ENCODE results near the gene CACNA1G. TPM values are rescaled to one million over a fixed set of nuclear protein-coding genes. Genes with fewer than 3 reads are reported as not detected.

CACNA1G gene
- total and polyA plus RNA-seq, 4 donors, result under 0.01 to 0.14 (median 0.01) TPM; not detected in 1

GRCh38 chr17:50524838-50525237 lies 35.7 kb upstream of the CACNA1G start:
- TF ChIP-seq RXRA (IDR thresholded peaks at IDR 0.05) (no peak), NR2F2 (IDR thresholded peaks at IDR 0.05) (no peak), MAX (IDR thresholded peaks at IDR 0.05) (no peak), TAF1 (conservative IDR thresholded peaks at IDR 0.05) (no peak), SP1 (IDR thresholded peaks at IDR 0.05) (no peak), EGR1 (IDR thresholded peaks at IDR 0.05; ENCODE audit: low read depth in 2 of 2) (no peak), YY1 (IDR thresholded peaks at IDR 0.05) (no peak), HNF4A (conservative IDR thresholded peaks at IDR 0.05) (no peak), GABPA (IDR thresholded peaks at IDR 0.05 in 1 of 2, conservative IDR thresholded peaks at IDR 0.05 in 1 of 2) (no peak)
- no peak overlapping the region for H3K9ac ChIP-seq (ENCODE audit: low read depth in 1 of 2, low read length in 2 of 2)
- H3K9me3 ChIP-seq (ENCODE audit: control insufficient read depth in 4 of 4, low read length in 3 of 4), result no peaks in the 10 kb centered on the region
- H3K4me1 ChIP-seq (ENCODE audit: control insufficient read depth in 4 of 4, insufficient read depth in 4 of 4, low read length in 3 of 4), result no peaks in the 10 kb centered on the region
- no peaks in the 10 kb centered on the region for H3K27me3 ChIP-seq (ENCODE audit: control insufficient read depth in 4 of 4, insufficient read depth in 4 of 4, low read length in 3 of 4)
- no peak overlapping the region for H3K27ac ChIP-seq (ENCODE audit: low read depth in 1 of 2, low read length in 2 of 2)
- DNase-seq (ENCODE audit: low spot score), result no peak
- no peaks in the 10 kb centered on the region for H3K36me3 ChIP-seq (ENCODE audit: control insufficient read depth in 4 of 4, insufficient read depth in 3 of 4, low read depth in 1 of 4, low read length in 3 of 4)
- H3K4me3 ChIP-seq (ENCODE audit: low read depth in 1 of 3, low read length in 3 of 3), result no peak overlapping the region
- WGBS, result 95% methylated on average over 18 of the region's 18 CpGs

DNA sequence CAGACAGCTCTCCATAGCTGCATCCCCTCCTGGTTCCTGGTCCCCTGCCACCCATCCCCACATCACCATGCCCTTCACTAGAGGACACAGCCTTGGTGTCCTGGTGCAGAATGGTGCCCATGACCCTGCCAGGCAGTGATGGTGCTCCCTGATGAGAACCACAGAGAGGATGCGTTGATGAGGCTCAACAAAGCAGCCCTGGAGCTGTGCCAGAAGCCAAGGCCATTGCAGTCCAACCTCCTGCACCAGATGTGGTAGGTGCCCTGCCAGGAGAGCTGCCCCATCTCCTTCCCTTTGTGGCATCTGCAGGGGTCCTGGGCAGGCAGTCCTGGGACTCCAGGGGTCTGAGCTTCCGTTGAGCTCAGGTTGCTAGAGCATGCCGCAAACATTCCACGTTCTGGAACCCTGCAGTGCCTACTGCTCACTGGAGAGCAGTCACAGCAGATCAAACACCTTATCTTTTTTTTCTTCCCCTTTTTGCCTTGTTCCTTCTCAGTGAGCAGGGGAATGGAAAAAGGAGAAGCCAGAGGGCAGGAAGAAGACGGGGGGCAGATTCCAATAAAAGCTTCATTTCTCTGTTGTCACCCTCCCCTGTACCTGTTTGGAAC lies 33.3 kb upstream of the CACNA1G start:
- Histone ChIP-seq H3K27ac (ENCODE audit: low read depth in 1 of 2, low read length in 2 of 2) (no peak overlapping the region), H3K9ac (ENCODE audit: low read depth in 1 of 2, low read length in 2 of 2) (no peak overlapping the region), H3K36me3 (ENCODE audit: control insufficient read depth in 4 of 4, insufficient read depth in 3 of 4, low read depth in 1 of 4, low read length in 3 of 4) (no peaks in the 10 kb centered on the region), H3K4me1 (ENCODE audit: control insufficient read depth in 4 of 4, insufficient read depth in 4 of 4, low read length in 3 of 4) (no peaks in the 10 kb centered on the region), H3K4me3 (ENCODE audit: low read depth in 1 of 3, low read length in 3 of 3) (no peak overlapping the region), H3K9me3 (ENCODE audit: control insufficient read depth in 4 of 4, low read length in 3 of 4) (no peaks in the 10 kb centered on the region), H3K27me3 (ENCODE audit: control insufficient read depth in 4 of 4, insufficient read depth in 4 of 4, low read length in 3 of 4) (peaks cover 0 to 12% (median 4%) of the 10 kb centered on the region in 4 donors)
- WGBS, result 70% methylated on average over 5 of the region's 5 CpGs
- TF ChIP-seq RXRA (IDR thresholded peaks at IDR 0.05) (no peak), RAD21 (IDR thresholded peaks at IDR 0.05) (no peak), HNF4A (conservative IDR thresholded peaks at IDR 0.05) (no peak), CTCF (IDR thresholded peaks at IDR 0.05; ENCODE audit: low read depth, low read length, missing input control) (no peak), YY1 (IDR thresholded peaks at IDR 0.05) (no peak), EGR1 (IDR thresholded peaks at IDR 0.05; ENCODE audit: low read depth in 2 of 2) (no peak), GABPA (IDR thresholded peaks at IDR 0.05 in 1 of 2, conservative IDR thresholded peaks at IDR 0.05 in 1 of 2) (no peak), MAX (IDR thresholded peaks at IDR 0.05) (no peak), NR2F2 (IDR thresholded peaks at IDR 0.05) (no peak), FOXA2 (IDR thresholded peaks at IDR 0.05) (no peak), TAF1 (conservative IDR thresholded peaks at IDR 0.05) (no peak), HNF4G (IDR thresholded peaks at IDR 0.05) (no peak), FOXA1 (IDR thresholded peaks at IDR 0.05) (no peak), JUND (IDR thresholded peaks at IDR 0.05) (no peak), SP1 (IDR thresholded peaks at IDR 0.05) (no peak)
- TF ChIP-seq, protein P1, sequence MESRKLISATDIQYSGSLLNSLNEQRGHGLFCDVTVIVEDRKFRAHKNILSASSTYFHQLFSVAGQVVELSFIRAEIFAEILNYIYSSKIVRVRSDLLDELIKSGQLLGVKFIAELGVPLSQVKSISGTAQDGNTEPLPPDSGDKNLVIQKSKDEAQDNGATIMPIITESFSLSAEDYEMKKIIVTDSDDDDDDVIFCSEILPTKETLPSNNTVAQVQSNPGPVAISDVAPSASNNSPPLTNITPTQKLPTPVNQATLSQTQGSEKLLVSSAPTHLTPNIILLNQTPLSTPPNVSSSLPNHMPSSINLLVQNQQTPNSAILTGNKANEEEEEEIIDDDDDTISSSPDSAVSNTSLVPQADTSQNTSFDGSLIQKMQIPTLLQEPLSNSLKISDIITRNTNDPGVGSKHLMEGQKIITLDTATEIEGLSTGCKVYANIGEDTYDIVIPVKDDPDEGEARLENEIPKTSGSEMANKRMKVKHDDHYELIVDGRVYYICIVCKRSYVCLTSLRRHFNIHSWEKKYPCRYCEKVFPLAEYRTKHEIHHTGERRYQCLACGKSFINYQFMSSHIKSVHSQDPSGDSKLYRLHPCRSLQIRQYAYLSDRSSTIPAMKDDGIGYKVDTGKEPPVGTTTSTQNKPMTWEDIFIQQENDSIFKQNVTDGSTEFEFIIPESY (IDR thresholded peaks at IDR 0.05), result no peak
- TF ChIP-seq, protein P2, sequence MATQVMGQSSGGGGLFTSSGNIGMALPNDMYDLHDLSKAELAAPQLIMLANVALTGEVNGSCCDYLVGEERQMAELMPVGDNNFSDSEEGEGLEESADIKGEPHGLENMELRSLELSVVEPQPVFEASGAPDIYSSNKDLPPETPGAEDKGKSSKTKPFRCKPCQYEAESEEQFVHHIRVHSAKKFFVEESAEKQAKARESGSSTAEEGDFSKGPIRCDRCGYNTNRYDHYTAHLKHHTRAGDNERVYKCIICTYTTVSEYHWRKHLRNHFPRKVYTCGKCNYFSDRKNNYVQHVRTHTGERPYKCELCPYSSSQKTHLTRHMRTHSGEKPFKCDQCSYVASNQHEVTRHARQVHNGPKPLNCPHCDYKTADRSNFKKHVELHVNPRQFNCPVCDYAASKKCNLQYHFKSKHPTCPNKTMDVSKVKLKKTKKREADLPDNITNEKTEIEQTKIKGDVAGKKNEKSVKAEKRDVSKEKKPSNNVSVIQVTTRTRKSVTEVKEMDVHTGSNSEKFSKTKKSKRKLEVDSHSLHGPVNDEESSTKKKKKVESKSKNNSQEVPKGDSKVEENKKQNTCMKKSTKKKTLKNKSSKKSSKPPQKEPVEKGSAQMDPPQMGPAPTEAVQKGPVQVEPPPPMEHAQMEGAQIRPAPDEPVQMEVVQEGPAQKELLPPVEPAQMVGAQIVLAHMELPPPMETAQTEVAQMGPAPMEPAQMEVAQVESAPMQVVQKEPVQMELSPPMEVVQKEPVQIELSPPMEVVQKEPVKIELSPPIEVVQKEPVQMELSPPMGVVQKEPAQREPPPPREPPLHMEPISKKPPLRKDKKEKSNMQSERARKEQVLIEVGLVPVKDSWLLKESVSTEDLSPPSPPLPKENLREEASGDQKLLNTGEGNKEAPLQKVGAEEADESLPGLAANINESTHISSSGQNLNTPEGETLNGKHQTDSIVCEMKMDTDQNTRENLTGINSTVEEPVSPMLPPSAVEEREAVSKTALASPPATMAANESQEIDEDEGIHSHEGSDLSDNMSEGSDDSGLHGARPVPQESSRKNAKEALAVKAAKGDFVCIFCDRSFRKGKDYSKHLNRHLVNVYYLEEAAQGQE (IDR thresholded peaks at IDR 0.05), result no peak
- TF ChIP-seq, protein P3, sequence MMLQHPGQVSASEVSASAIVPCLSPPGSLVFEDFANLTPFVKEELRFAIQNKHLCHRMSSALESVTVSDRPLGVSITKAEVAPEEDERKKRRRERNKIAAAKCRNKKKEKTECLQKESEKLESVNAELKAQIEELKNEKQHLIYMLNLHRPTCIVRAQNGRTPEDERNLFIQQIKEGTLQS (IDR thresholded peaks at IDR 0.05), result no peak
- DNase-seq (ENCODE audit: low spot score), result no peak

Measured in liver (tissue), 9 donors.